ENCODE measurements around the gene BICC1. TPM values are rescaled to one million over a fixed set of nuclear protein-coding genes. Genes with fewer than 3 reads are reported as not detected.

The BICC1 gene
- total RNA-seq, 1 donor from 2014 or later = 0.41 TPM

- Mint-ChIP-seq H3K27ac (no peak overlapping the region), H3K27me3 (ENCODE audit: insufficient read depth, low read depth) (no peaks in the 10 kb centered on the region)
- H3K4me2 ChIP-seq = no peak overlapping the region
Observed at GRCh38 chr10:58701405-58702135, 188.9 kb downstream of the BICC1 start.

GRCh38 chr10:58704226-58704625 lies 191.6 kb downstream of the BICC1 start:
- Histone ChIP-seq H3K36me3 (no peaks in the 10 kb centered on the region), H4K20me1 (ENCODE audit: low read depth) (no peaks in the 10 kb centered on the region), H3K79me2 (ENCODE audit: low read depth) (no peaks in the 10 kb centered on the region), H3K9ac (no peak overlapping the region), H3F3A (ENCODE audit: low read depth) (no peaks in the 10 kb centered on the region), H3K27ac (no peak overlapping the region), H2AFZ (replicated peaks) (no peak overlapping the region), H3K9me3 (ENCODE audit: low read depth) (no peaks in the 10 kb centered on the region), H3K4me2 (no peak overlapping the region), H3K4me1 (no peaks in the 10 kb centered on the region), H3K4me3 (no peak overlapping the region), H3K27me3 (no peaks in the 10 kb centered on the region)
- H3K9me3 Mint-ChIP-seq = peaks cover 3% of the 10 kb centered on the region
- no peak overlapping the region for H3K27ac Mint-ChIP-seq
- no peak for TF ChIP-seq EZH2phosphoT487 (IDR thresholded peaks at IDR 0.05)
- TF ChIP-seq EZH2 (IDR thresholded peaks at IDR 0.05) = no peak
- H3K4me3 Mint-ChIP-seq = no peak overlapping the region
- DNase-seq (ENCODE audit: low spot score) = no peak
- H3K27me3 Mint-ChIP-seq (ENCODE audit: insufficient read depth, low read depth) = no peaks in the 10 kb centered on the region
- no peaks in the 10 kb centered on the region for H3K4me1 Mint-ChIP-seq
- H3K36me3 Mint-ChIP-seq = no peaks in the 10 kb centered on the region

More at GRCh38 chr10:58701405-58702135, 188.9 kb downstream of the BICC1 start:
- no peak overlapping the region for H2AFZ ChIP-seq (replicated peaks)
- Mint-ChIP-seq H3K36me3 (no peaks in the 10 kb centered on the region), H3K4me3 (no peak overlapping the region), H3K9me3 (no peaks in the 10 kb centered on the region), H3K4me1 (peaks cover 20% of the 10 kb centered on the region)
- H3K79me2 ChIP-seq (ENCODE audit: low read depth) = no peaks in the 10 kb centered on the region
- no peak overlapping the region for H3K4me3 ChIP-seq
- H3K9me3 ChIP-seq (ENCODE audit: low read depth) = no peaks in the 10 kb centered on the region
- peaks cover 4% of the 10 kb centered on the region for H3K4me1 ChIP-seq
- TF ChIP-seq CTCF (IDR thresholded peaks at IDR 0.05) (no peak), EZH2 (IDR thresholded peaks at IDR 0.05) (no peak)
- H4K20me1 ChIP-seq (ENCODE audit: low read depth) = no peaks in the 10 kb centered on the region
- H3K36me3 ChIP-seq = no peaks in the 10 kb centered on the region
- H3K27ac ChIP-seq = no peak overlapping the region
- DNase-seq (ENCODE audit: low spot score) = no peak
- H3K27me3 ChIP-seq = no peaks in the 10 kb centered on the region
- no peak overlapping the region for H3K9ac ChIP-seq
- no peaks in the 10 kb centered on the region for H3F3A ChIP-seq (ENCODE audit: low read depth)

GRCh38 chr10:58704671-58705141 lies 192.0 kb downstream of the BICC1 start:
- H3K27ac Mint-ChIP-seq = no peak overlapping the region
- H2AFZ ChIP-seq (replicated peaks) = peak overlapping the region; percentile 20
- no peaks in the 10 kb centered on the region for H3K9me3 ChIP-seq (ENCODE audit: low read depth)
- H3K4me3 Mint-ChIP-seq = no peak overlapping the region
- H3K36me3 Mint-ChIP-seq = no peaks in the 10 kb centered on the region
- TF ChIP-seq EZH2 (IDR thresholded peaks at IDR 0.05) (no peak), EZH2phosphoT487 (IDR thresholded peaks at IDR 0.05) (no peak), CTCF (IDR thresholded peaks at IDR 0.05) (no peak)
- H3K9ac ChIP-seq = no peak overlapping the region
- no peaks in the 10 kb centered on the region for H3K79me2 ChIP-seq (ENCODE audit: low read depth)
- H3F3A ChIP-seq (ENCODE audit: low read depth) = no peaks in the 10 kb centered on the region
- no peak overlapping the region for H3K4me3 ChIP-seq
- no peaks in the 10 kb centered on the region for H4K20me1 ChIP-seq (ENCODE audit: low read depth)
- H3K27me3 Mint-ChIP-seq (ENCODE audit: insufficient read depth, low read depth) = no peaks in the 10 kb centered on the region
- no peaks in the 10 kb centered on the region for H3K4me1 Mint-ChIP-seq
- no peak overlapping the region for H3K27ac ChIP-seq
- H3K4me1 ChIP-seq = no peaks in the 10 kb centered on the region
- H3K36me3 ChIP-seq = no peaks in the 10 kb centered on the region
- no peak overlapping the region for H3K4me2 ChIP-seq
- H3K27me3 ChIP-seq = no peaks in the 10 kb centered on the region
- H3K9me3 Mint-ChIP-seq = peaks cover 3% of the 10 kb centered on the region
- peak; percentile 5 for DNase-seq (ENCODE audit: low spot score)

GRCh38 chr10:58706836-58707235 lies 194.2 kb downstream of the BICC1 start:
- Histone ChIP-seq H3K79me2 (ENCODE audit: low read depth) (no peaks in the 10 kb centered on the region), H4K20me1 (ENCODE audit: low read depth) (no peaks in the 10 kb centered on the region), H3K9ac (no peak overlapping the region), H3F3A (ENCODE audit: low read depth) (no peaks in the 10 kb centered on the region), H3K4me2 (no peak overlapping the region), H3K36me3 (no peaks in the 10 kb centered on the region), H2AFZ (replicated peaks) (no peak overlapping the region), H3K4me1 (no peaks in the 10 kb centered on the region), H3K9me3 (ENCODE audit: low read depth) (no peaks in the 10 kb centered on the region), H3K27me3 (no peaks in the 10 kb centered on the region), H3K27ac (no peak overlapping the region), H3K4me3 (no peak overlapping the region)
- peaks cover 3% of the 10 kb centered on the region for H3K9me3 Mint-ChIP-seq
- H3K36me3 Mint-ChIP-seq = no peaks in the 10 kb centered on the region
- H3K4me1 Mint-ChIP-seq = no peaks in the 10 kb centered on the region
- no peak overlapping the region for H3K4me3 Mint-ChIP-seq
- TF ChIP-seq CTCF (IDR thresholded peaks at IDR 0.05) (no peak), EZH2phosphoT487 (IDR thresholded peaks at IDR 0.05) (no peak), EZH2 (IDR thresholded peaks at IDR 0.05) (no peak)
- peaks cover 3% of the 10 kb centered on the region for H3K27me3 Mint-ChIP-seq (ENCODE audit: insufficient read depth, low read depth)
- no peak overlapping the region for H3K27ac Mint-ChIP-seq
- DNase-seq (ENCODE audit: low spot score) = no peak
